HUES48 (cell line): ENCODE data around the gene FAM174A.

Experiments used
- H3K27ac ChIP-seq: one replicate; pipeline ENCODE4 v1.7.0; 2013; ENCODE audit warnings: low read depth, low read length, inconsistent platforms
- H3K27me3 ChIP-seq: 2 replicates; pipeline ENCODE4 v1.6.1; 2013; ENCODE audit warnings: mild to moderate bottlenecking, low read length; ENCODE audit not compliant: control insufficient read depth, insufficient read depth
- H3K36me3 ChIP-seq: 2 replicates; pipeline ENCODE4 v1.6.1; 2013; ENCODE audit warnings: low read length; ENCODE audit not compliant: control insufficient read depth, insufficient read depth
- H3K4me1 ChIP-seq: 2 replicates; pipeline ENCODE4 v1.6.1; 2013; ENCODE audit warnings: mild to moderate bottlenecking, low read length; ENCODE audit not compliant: control insufficient read depth, insufficient read depth
- H3K4me3 ChIP-seq: 2 replicates; pipeline ENCODE4 v1.5.1; 2013; ENCODE audit warnings: mild to moderate bottlenecking, low read depth, low read length
- H3K9ac ChIP-seq: 2 replicates; pipeline ENCODE4 v1.6.1; 2013; ENCODE audit warnings: mild to moderate bottlenecking, low read depth, low read length, moderate library complexity
- H3K9me3 ChIP-seq: 2 replicates; pipeline ENCODE4 v1.6.1; 2013; ENCODE audit warnings: low read length; ENCODE audit not compliant: control insufficient read depth, insufficient read depth

The FAM174A gene

DNA sequence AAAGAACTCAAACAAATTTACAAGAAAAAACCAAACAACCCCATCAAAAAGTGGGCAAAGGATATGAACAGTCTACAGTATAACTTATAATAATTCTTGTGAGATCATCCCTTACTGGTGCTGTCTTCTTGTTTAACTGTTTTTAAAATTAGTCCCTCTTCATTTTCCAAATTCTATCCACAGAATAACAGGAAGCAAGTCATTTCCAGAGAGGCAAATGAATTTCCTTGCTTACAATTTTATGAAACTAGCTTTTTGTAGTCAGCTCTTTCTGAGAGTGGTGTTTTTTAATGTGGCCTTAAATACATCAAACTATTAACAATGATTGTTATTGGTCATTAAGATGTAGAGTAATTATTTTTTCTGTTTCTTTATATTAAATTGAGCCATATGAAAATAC is 40.6 kb downstream of the FAM174A start:
- H3K9me3 ChIP-seq = no peaks in the 10 kb centered on the region

DNA sequence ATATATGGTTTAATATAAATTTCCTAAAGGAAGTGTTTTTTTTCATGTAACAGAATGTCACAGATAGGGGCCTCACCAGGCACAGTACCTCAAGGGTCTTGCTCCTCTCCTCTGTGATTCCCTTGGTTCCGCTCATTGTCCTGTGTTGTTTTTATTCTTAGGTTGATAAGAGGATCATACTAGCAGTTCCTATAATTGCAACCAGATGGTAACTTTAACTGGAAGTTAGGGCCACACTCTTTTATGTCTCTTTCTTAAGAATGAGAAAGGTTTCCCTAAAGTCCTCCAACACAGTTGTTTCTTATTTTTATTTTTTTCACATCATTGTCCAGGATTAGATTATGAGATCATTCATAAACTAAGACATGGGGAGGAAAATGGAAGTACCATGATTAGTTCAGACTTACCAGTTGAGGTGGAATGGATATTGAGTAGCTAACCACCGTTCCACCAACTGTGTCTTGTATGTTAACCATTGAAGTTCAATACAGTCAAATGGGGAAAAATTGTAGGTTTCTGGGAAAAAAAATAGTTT is 41.1 kb downstream of the FAM174A start:
- no peaks in the 10 kb centered on the region for H3K36me3 ChIP-seq

More for the DNA sequence above, 40.6 kb downstream of the FAM174A start:
- no peaks in the 10 kb centered on the region for H3K36me3 ChIP-seq
- no peak overlapping the region for H3K27ac ChIP-seq
- no peak overlapping the region for H3K4me3 ChIP-seq
- no peaks in the 10 kb centered on the region for H3K4me1 ChIP-seq
- no peaks in the 10 kb centered on the region for H3K27me3 ChIP-seq
- H3K9ac ChIP-seq = no peak overlapping the region

DNA sequence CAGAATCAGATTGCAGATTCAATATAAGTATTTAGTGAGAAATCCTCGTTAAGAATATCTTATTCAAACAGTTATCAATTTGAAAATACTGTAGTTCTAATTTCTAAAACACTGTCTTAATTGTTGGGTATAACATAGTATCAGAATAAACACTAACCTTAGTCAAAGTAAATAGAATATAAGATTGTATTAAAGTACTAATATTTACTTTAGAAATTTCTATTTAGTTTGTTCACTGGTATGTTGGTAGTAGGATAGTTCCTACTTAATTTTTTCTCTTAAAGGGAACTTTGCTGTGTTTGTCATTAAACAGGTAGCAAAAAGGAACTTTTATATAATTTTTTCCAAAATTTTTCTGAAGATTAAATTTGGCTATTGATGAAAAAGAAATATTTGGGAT is 42.3 kb downstream of the FAM174A start:
- H3K9ac ChIP-seq = no peak overlapping the region
- H3K4me1 ChIP-seq = no peaks in the 10 kb centered on the region
- H3K36me3 ChIP-seq = no peaks in the 10 kb centered on the region
- no peaks in the 10 kb centered on the region for H3K27me3 ChIP-seq
- no peak overlapping the region for H3K27ac ChIP-seq
- no peaks in the 10 kb centered on the region for H3K9me3 ChIP-seq
- H3K4me3 ChIP-seq = no peak overlapping the region

More for the DNA sequence above, 41.1 kb downstream of the FAM174A start:
- no peak overlapping the region for H3K27ac ChIP-seq
- no peaks in the 10 kb centered on the region for H3K27me3 ChIP-seq
- no peaks in the 10 kb centered on the region for H3K4me1 ChIP-seq
- no peak overlapping the region for H3K4me3 ChIP-seq
- H3K9ac ChIP-seq = no peak overlapping the region
- no peaks in the 10 kb centered on the region for H3K9me3 ChIP-seq

DNA sequence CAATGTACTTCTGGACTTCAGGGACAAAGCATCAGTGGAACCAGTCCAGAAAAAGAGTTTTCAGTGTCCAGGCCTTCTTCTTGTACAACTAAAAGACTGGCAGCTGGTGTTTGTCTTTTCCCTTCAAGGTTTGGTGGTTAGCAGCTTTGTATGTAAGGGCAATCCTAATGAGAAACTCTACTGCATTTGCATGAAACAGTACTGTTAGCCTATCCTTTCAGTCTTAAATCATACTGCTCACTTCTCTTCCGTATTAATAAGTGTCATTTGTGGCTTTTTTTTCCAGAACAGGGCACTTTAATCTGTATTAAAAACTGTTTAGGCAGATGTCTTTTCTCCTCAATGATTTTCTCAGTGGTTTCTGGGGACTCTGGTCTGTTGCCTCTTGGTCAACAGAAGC is 48.9 kb downstream of the FAM174A start:
- Histone ChIP-seq H3K9ac (no peak overlapping the region), H3K27me3 (no peaks in the 10 kb centered on the region), H3K9me3 (no peaks in the 10 kb centered on the region), H3K4me3 (no peak overlapping the region), H3K27ac (no peak overlapping the region), H3K36me3 (no peaks in the 10 kb centered on the region), H3K4me1 (no peaks in the 10 kb centered on the region)

DNA sequence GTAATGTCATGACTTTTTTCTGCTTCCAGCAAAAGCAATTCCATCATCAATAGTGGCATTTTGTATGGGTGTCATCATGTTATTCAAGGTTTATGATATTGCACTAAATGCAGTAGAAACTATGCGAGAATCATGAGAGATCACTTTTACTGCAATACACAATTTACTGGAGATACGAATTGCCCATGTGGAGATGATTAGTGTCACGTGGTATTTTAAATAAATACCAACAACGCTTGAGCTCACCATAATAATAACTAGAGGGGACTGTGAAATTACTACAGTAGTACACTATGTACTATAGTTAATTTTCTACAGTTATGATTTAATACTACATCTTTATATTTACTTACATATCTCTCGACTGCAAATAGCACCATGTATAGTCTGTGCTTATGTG is 49.7 kb downstream of the FAM174A start:
- Histone ChIP-seq H3K4me1 (no peaks in the 10 kb centered on the region), H3K36me3 (no peaks in the 10 kb centered on the region), H3K9me3 (no peaks in the 10 kb centered on the region), H3K27ac (no peak overlapping the region), H3K9ac (no peak overlapping the region), H3K27me3 (no peaks in the 10 kb centered on the region), H3K4me3 (no peak overlapping the region)

DNA sequence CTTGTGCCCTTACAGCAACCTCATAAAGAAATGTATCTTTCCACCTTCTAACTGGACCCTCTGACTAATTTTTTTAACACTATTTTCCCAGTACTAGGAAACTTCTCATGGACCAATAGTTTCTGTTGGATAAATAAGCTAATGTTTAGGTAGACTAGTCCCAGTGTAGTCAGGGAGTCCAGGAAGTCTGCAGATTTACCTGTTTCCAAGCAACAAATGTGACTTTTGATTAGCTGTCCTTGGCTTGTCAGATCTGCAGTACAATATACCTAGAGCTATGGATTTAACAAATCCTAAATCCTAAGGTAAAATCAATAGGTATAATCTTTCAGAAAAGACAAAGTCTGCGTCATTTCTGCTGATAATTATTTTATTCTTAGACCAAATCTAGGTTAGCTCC is 55.7 kb downstream of the FAM174A start:
- H3K4me1 ChIP-seq = peaks cover 5% of the 10 kb centered on the region
- no peaks in the 10 kb centered on the region for H3K27me3 ChIP-seq
- no peaks in the 10 kb centered on the region for H3K9me3 ChIP-seq
- H3K36me3 ChIP-seq = no peaks in the 10 kb centered on the region
- H3K9ac ChIP-seq = no peak overlapping the region
- no peak overlapping the region for H3K27ac ChIP-seq
- H3K4me3 ChIP-seq = no peak overlapping the region

DNA sequence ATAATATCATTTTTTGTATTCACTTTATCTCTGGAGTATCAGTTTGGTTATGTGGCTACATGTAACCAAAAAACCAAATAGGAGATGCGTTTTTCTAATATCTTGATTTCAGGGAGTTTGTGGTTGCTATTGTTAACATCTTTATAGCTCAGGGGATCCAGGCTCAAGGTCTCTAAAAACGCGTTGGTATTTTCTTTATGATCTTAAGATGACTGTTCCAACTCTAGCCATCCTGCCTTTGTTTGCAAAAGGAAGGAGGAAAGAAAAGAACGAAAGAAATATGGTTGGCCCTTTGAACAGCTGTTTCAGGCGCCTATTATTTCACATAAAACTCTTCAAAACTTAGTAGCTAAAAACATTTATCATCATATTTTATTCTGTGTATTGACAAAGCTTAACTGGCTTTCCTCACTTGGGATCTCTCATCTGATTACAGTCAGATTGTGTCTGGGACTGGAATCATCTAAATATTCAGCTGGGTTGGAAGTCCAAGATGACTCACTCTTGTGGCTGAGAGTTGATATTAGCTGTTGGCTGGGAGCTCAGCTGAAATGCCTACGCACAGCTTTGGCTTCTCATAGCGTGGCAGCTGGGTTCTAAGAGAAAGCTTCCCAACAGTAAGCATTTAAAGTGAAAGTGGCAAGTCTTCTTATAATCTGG is 60.1 kb downstream of the FAM174A start:
- no peak overlapping the region for H3K27ac ChIP-seq
- H3K27me3 ChIP-seq = no peaks in the 10 kb centered on the region
- H3K9me3 ChIP-seq = no peaks in the 10 kb centered on the region
- no peak overlapping the region for H3K4me3 ChIP-seq
- no peaks in the 10 kb centered on the region for H3K36me3 ChIP-seq
- peaks cover 5% of the 10 kb centered on the region for H3K4me1 ChIP-seq
- no peak overlapping the region for H3K9ac ChIP-seq

DNA sequence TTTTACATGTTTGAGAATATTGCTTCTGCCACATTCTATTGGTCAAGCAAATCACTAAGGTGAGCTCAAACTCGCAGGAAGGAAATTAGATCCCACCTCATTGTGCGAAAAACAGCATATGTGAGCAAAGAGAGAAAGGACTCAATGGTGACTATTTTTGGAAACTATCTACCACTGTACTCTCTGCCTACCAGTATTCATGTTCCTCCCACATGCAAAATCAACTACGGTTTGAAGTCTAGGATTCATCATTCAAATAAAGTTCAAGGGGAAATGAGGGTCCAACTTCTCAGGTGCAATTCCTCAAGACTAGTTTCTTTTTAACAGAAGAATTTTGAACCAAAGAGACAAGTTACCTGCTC is 60.6 kb downstream of the FAM174A start:
- H3K27me3 ChIP-seq = no peaks in the 10 kb centered on the region
- H3K27ac ChIP-seq = no peak overlapping the region
- H3K4me3 ChIP-seq = no peak overlapping the region
- peaks cover 5% of the 10 kb centered on the region for H3K4me1 ChIP-seq
- no peak overlapping the region for H3K9ac ChIP-seq
- no peaks in the 10 kb centered on the region for H3K36me3 ChIP-seq
- no peaks in the 10 kb centered on the region for H3K9me3 ChIP-seq

DNA sequence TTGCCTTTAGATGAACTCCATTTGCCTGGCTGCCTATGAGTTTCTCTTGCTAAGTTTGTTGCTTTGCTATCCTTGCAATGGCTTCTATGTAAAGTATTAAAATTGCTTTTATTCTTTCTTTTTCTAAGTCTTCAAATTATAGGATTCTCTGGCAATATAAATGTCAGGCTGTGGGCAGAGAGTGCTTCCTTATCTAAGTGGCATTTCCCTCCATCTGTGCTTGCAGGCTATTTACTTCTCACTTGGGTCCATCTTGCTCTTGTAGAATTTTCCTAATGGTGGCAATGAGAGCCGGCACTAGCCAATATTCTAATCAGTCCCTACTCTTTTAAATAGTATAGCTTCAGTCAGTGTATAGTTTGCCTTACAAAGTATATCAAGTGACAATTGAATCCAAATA is 63.3 kb downstream of the FAM174A start:
- no peak overlapping the region for H3K9ac ChIP-seq
- H3K4me1 ChIP-seq = no peaks in the 10 kb centered on the region
- H3K36me3 ChIP-seq = no peaks in the 10 kb centered on the region
- H3K27ac ChIP-seq = no peak overlapping the region
- H3K4me3 ChIP-seq = no peak overlapping the region
- H3K9me3 ChIP-seq = no peaks in the 10 kb centered on the region
- H3K27me3 ChIP-seq = no peaks in the 10 kb centered on the region

DNA sequence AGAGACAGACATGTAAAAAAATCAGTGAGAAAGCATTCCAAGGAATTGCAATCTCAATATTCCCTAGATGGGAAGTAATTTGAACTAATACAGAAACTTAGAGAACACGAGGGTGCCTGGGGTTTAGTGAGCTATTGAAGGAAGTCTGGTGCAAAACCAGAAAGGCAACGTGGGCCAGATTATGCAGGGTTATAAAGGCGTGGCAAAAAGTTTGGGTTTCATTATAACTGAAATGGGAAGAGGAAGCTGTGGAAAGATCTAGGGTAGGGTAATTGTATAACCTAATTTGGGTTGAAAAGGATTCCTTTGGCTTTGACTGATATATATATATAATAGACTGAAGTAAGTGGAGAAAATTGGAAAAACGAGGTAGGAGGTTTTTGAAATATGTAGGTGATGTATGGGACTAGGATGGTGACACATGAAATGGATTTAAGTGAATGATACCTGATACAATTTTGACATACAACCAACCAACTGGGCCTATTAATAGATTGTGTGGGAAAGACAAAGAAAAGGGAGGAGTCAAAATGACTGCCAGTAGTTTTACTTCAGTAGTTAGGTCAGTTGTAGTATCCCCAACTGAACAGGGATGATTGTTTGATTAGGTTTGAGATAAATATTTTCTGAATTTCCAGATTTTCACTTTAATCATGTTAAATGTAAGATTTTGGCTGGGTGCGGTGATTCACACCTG is 65.3 kb downstream of the FAM174A start:
- no peaks in the 10 kb centered on the region for H3K9me3 ChIP-seq
- no peaks in the 10 kb centered on the region for H3K36me3 ChIP-seq
- no peaks in the 10 kb centered on the region for H3K4me1 ChIP-seq
- no peak overlapping the region for H3K27ac ChIP-seq
- H3K4me3 ChIP-seq = no peak overlapping the region
- no peaks in the 10 kb centered on the region for H3K27me3 ChIP-seq
- H3K9ac ChIP-seq = no peak overlapping the region

DNA sequence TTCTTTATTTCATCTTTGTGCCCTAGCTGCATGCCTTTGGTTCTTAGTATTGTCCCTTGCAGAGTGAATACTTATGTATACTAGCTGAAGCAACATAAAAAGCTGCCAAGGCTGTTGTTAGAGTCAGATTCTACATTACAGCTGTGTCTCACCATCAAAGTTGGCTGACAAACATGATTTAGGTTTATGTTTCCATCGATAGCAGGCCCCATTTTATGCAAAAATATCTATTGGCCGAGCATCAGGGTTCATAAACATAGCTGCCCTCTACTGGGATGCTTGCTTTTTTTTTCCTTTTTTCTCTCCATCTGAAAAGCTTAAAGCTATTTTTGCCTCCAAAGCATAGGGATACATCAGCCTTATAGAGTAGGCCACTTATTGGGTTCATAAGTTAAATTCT is 68.0 kb downstream of the FAM174A start:
- no peaks in the 10 kb centered on the region for H3K27me3 ChIP-seq
- H3K4me3 ChIP-seq = no peak overlapping the region
- no peaks in the 10 kb centered on the region for H3K36me3 ChIP-seq
- no peaks in the 10 kb centered on the region for H3K4me1 ChIP-seq
- H3K27ac ChIP-seq = no peak overlapping the region
- H3K9me3 ChIP-seq = no peaks in the 10 kb centered on the region
- H3K9ac ChIP-seq = no peak overlapping the region
